Measurements from ENCODE around the gene NUP85. TPM values are rescaled to one million over a fixed set of nuclear protein-coding genes. Genes with fewer than 3 reads are reported as not detected.
"Not testable (repeated sequence)": the region's sequence is repeated elsewhere in the genome, so short reads cannot be mapped to it uniquely, and the experiment has no call there.

Gene NUP85
- polyA plus RNA-seq, 1 of the 3 experiments (the other 2 are of a cell fraction), result 80.5 TPM

- TF ChIP-seq FOXM1 (IDR thresholded peaks at IDR 0.05; ENCODE audit: low read depth), result no peak
Observed at GRCh38 chr17:75277664-75278071, 72.2 kb downstream of the NUP85 start (continued).

GRCh38 chr17:75280189-75280588 is 74.7 kb downstream of the NUP85 start:
- CTCF ChIA-PET, result interaction anchor here (2.0 to 8.3 kb wide), 2 partner anchors 7 to 132 kb away, joined by 6 to 98 read pairs; partner anchors contain the start of gene MIF4GD
- H4K20me1 ChIP-seq (ENCODE audit: insufficient read depth); DNase-seq; H3K9me2 ChIP-seq; H3K9ac ChIP-seq; H3F3A ChIP-seq (replicated peaks; ENCODE audit: insufficient read depth); H3K4me1 ChIP-seq (ENCODE audit: control insufficient read depth in 1 of 2, insufficient read depth in 2 of 2, low read depth in 1 of 2, low read length in 1 of 2); H2AFZ ChIP-seq (ENCODE audit: low read depth); H3K79me2 ChIP-seq (ENCODE audit: insufficient read depth); H3K27ac ChIP-seq (ENCODE audit: low read depth in 2 of 2, low read length in 1 of 2); H3K36me3 ChIP-seq (replicated peaks in 1 of 2; ENCODE audit: control insufficient read depth in 1 of 2, insufficient read depth in 2 of 2, low read length in 1 of 2); H3K4me2 ChIP-seq; H3K9me3 ChIP-seq; H3K4me3 ChIP-seq (ENCODE audit: low read depth in 2 of 2, low read length in 1 of 2); H3K27me3 ChIP-seq (ENCODE audit: insufficient read depth); POLR2A ChIA-PET: not testable (repeated sequence)
- WGBS (ENCODE audit: low lambda C conversion rate), result 97% methylated on average over 4 of the region's 4 CpGs

GRCh38 chr17:75285123-75285522 is 79.6 kb downstream of the NUP85 start:
- Histone ChIP-seq H3K4me3 (ENCODE audit: low read depth in 2 of 2, low read length in 1 of 2) (no peak overlapping the region), H4K20me1 (ENCODE audit: insufficient read depth) (no peaks in the 10 kb centered on the region), H3F3A (replicated peaks; ENCODE audit: insufficient read depth) (peaks cover 3% of the 10 kb centered on the region), H3K27ac (ENCODE audit: low read depth in 2 of 2, low read length in 1 of 2) (no peak overlapping the region), H3K27me3 (ENCODE audit: insufficient read depth) (no peaks in the 10 kb centered on the region), H3K36me3 (replicated peaks in 1 of 2; ENCODE audit: control insufficient read depth in 1 of 2, insufficient read depth in 2 of 2, low read length in 1 of 2) (peaks cover 0 to 4% of the 10 kb centered on the region in 2 experiments), H3K79me2 (ENCODE audit: insufficient read depth) (no peaks in the 10 kb centered on the region), H3K4me2 (no peak overlapping the region), H3K4me1 (ENCODE audit: control insufficient read depth in 1 of 2, insufficient read depth in 2 of 2, low read depth in 1 of 2, low read length in 1 of 2) (peaks cover 4 to 5% of the 10 kb centered on the region in 2 experiments; a peak in 2 of 4 replicates), H2AFZ (ENCODE audit: low read depth) (no peak overlapping the region), H3K9ac (no peak overlapping the region), H3K9me2 (no peaks in the 10 kb centered on the region), H3K9me3 (no peaks in the 10 kb centered on the region)
- WGBS (ENCODE audit: low lambda C conversion rate), result 92% methylated on average over 6 of the region's 6 CpGs
- no peak for TF ChIP-seq TCF12 (IDR thresholded peaks at IDR 0.05)
- TF ChIP-seq, protein P1, sequence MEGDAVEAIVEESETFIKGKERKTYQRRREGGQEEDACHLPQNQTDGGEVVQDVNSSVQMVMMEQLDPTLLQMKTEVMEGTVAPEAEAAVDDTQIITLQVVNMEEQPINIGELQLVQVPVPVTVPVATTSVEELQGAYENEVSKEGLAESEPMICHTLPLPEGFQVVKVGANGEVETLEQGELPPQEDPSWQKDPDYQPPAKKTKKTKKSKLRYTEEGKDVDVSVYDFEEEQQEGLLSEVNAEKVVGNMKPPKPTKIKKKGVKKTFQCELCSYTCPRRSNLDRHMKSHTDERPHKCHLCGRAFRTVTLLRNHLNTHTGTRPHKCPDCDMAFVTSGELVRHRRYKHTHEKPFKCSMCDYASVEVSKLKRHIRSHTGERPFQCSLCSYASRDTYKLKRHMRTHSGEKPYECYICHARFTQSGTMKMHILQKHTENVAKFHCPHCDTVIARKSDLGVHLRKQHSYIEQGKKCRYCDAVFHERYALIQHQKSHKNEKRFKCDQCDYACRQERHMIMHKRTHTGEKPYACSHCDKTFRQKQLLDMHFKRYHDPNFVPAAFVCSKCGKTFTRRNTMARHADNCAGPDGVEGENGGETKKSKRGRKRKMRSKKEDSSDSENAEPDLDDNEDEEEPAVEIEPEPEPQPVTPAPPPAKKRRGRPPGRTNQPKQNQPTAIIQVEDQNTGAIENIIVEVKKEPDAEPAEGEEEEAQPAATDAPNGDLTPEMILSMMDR (IDR thresholded peaks at IDR 0.05), result no peak
- CTCF ChIA-PET, result interaction anchor here (1.3 to 8.3 kb wide), 3 partner anchors 12 to 38 kb away, joined by 4 to 98 read pairs (median 5); partner anchors contain the start of gene MIF4GD
- DNase-seq, result no peak
- POLR2A ChIA-PET, result interaction anchor here (1.1 kb wide), 1 partner anchor 14 kb away, joined by 3 read pairs; the partner anchor contains the start of gene MIF4GD

Other genes with a start within 250 kb of the NUP85 start
- gene HID1, start 232.9 kb upstream of the NUP85 start, polyA plus RNA-seq (2012; rRNA removed), result 2.5 and 2.9 TPM in 2 replicates
- 18.6 and 21.2 TPM in 2 replicates for gene CDR2L, start 218.0 kb upstream of the NUP85 start, polyA plus RNA-seq (2012; rRNA removed)
- 87.3 and 89.2 TPM in 2 replicates for gene MRPL58, start 193.0 kb upstream of the NUP85 start, polyA plus RNA-seq (2012; rRNA removed)
- 354 and 454 TPM in 2 replicates for gene ATP5PD, start 158.7 kb upstream of the NUP85 start, polyA plus RNA-seq (2012; rRNA removed)
- gene KCTD2, start 158.5 kb upstream of the NUP85 start, polyA plus RNA-seq (2012; rRNA removed), result 27.5 and 34.2 TPM in 2 replicates
- gene SLC16A5, start 117.7 kb upstream of the NUP85 start, polyA plus RNA-seq (2012; rRNA removed), result 0.03 and 0.06 TPM in 2 replicates
- 7.3 and 10.8 TPM in 2 replicates for gene ARMC7, start 95.7 kb upstream of the NUP85 start, polyA plus RNA-seq (2012; rRNA removed)
- gene NT5C, start 73.9 kb upstream of the NUP85 start, polyA plus RNA-seq (2012; rRNA removed), result 111 and 114 TPM in 2 replicates
- 259 and 490 TPM in 2 replicates for gene JPT1, start 51.2 kb upstream of the NUP85 start, polyA plus RNA-seq (2012; rRNA removed)
- gene SUMO2, start 22.7 kb upstream of the NUP85 start, polyA plus RNA-seq (2012; rRNA removed), result 85.5 and 114 TPM in 2 replicates
- 42.5 and 43.7 TPM in 2 replicates for gene GGA3, start 55.9 kb downstream of the NUP85 start, polyA plus RNA-seq (2012; rRNA removed)
- 82.8 and 90.4 TPM in 2 replicates for gene MRPS7, start 56.2 kb downstream of the NUP85 start, polyA plus RNA-seq (2012; rRNA removed)
- gene MIF4GD, start 65.6 kb downstream of the NUP85 start, polyA plus RNA-seq (2012; rRNA removed), result 65.4 and 70.0 TPM in 2 replicates
- gene SLC25A19, start 83.8 kb downstream of the NUP85 start, polyA plus RNA-seq (2012; rRNA removed), result 11.7 and 13.2 TPM in 2 replicates
- gene GRB2, start 200.0 kb downstream of the NUP85 start, polyA plus RNA-seq (2012; rRNA removed), result 81.6 and 89.6 TPM in 2 replicates

All from SK-N-SH (cell line).